Measurements from ENCODE around the gene LAD1. TPM values are rescaled to one million over a fixed set of nuclear protein-coding genes. Genes with fewer than 3 reads are reported as not detected.

The LAD1 gene
- total and polyA plus RNA-seq, 2 donors (not counting 1 experiment from before 2014, with no cell fraction given) = 0.10 TPM; not detected in 1

GRCh38 chr1:201371792-201372191, 27.3 kb downstream of the LAD1 start:
- H3K27me3 Mint-ChIP-seq = peaks cover 40% of the 10 kb centered on the region
- no peak overlapping the region for H3K9ac ChIP-seq (ENCODE audit: low read length)
- no peak overlapping the region for H2AFZ ChIP-seq (ENCODE audit: insufficient read depth, low read depth, low read length, poor library complexity, severe bottlenecking)
- WGBS (ENCODE audit: insufficient coverage) = 61% methylated on average over 5 of the region's 6 CpGs
- DNase-seq (no peak), ATAC-seq (ENCODE audit: low read depth) (no peak)
- H3K9me3 ChIP-seq (ENCODE audit: control extremely low read depth in 1 of 3, control insufficient read depth in 2 of 3, insufficient read depth in 1 of 3, low read length in 2 of 3) = no peaks in the 10 kb centered on the region
- peaks cover 0 to 2% (median 0%) of the 10 kb centered on the region in 4 experiments for H3K27me3 ChIP-seq (replicated peaks in 1 of 4; ENCODE audit: control extremely low read depth in 1 of 4, control insufficient read depth in 3 of 4, insufficient read depth in 4 of 4, low read length in 3 of 4)
- H3K4me1 ChIP-seq (ENCODE audit: control insufficient read depth in 2 of 2, insufficient read depth in 2 of 2, low read length in 2 of 2) = no peaks in the 10 kb centered on the region
- H3K9me3 Mint-ChIP-seq (ENCODE audit: insufficient read depth) = no peaks in the 10 kb centered on the region
- ChIA-PET POLR2A (no interaction called here), CTCF (interaction anchor here (0.6 kb wide), 1 partner anchor 36 kb away, joined by 3 read pairs; no protein-coding TSS in a partner anchor)
- no peaks in the 10 kb centered on the region for H4K20me1 ChIP-seq (ENCODE audit: control insufficient read depth, insufficient read depth, low read length, poor library complexity, severe bottlenecking)
- no peaks in the 10 kb centered on the region for H3K4me1 Mint-ChIP-seq
- TF ChIP-seq CTCF (IDR thresholded peaks at IDR 0.05) = no peak
- no peak for TF ChIP-seq EZH2 (IDR thresholded peaks at IDR 0.05; ENCODE audit: borderline replicate concordance, insufficient read depth, low read depth, low read length, poor library complexity, severe bottlenecking)
- no peaks in the 10 kb centered on the region for H3K79me2 ChIP-seq (ENCODE audit: control insufficient read depth, insufficient read depth, low read length)
- no peak overlapping the region for H3K4me2 ChIP-seq (replicated peaks; ENCODE audit: low read depth, low read length, poor library complexity, severe bottlenecking)
- H3K27ac ChIP-seq (ENCODE audit: low read length in 2 of 2) = no peak overlapping the region
- no peak overlapping the region for H3K4me3 Mint-ChIP-seq
- H3K4me3 ChIP-seq (ENCODE audit: control extremely low read depth in 1 of 5, extremely low read depth in 1 of 5, insufficient read depth in 1 of 5, low read depth in 2 of 5, low read length in 4 of 5) = no peak overlapping the region
- intact Hi-C loops (cut with micrococcal nuclease) = no loop called here
- H3K27ac Mint-ChIP-seq = no peak overlapping the region
- no peaks in the 10 kb centered on the region for H3K36me3 ChIP-seq (replicated peaks in 1 of 2; ENCODE audit: control extremely low read depth in 1 of 2, control insufficient read depth in 1 of 2, extremely low read depth in 1 of 2, insufficient read depth in 2 of 2, low read length in 1 of 2)

- H3K9me3 Mint-ChIP-seq (ENCODE audit: insufficient read depth) = no peaks in the 10 kb centered on the region
- ChIA-PET CTCF (interaction anchor here (0.6 kb wide), 1 partner anchor 36 kb away, joined by 3 read pairs; no protein-coding TSS in a partner anchor), POLR2A (no interaction called here)
- DNase-seq (no peak), ATAC-seq (ENCODE audit: low read depth) (no peak)
- H3K27me3 Mint-ChIP-seq = peaks cover 40% of the 10 kb centered on the region
- intact Hi-C loops (cut with micrococcal nuclease) = no loop called here
- no peaks in the 10 kb centered on the region for H3K36me3 ChIP-seq (replicated peaks in 1 of 2; ENCODE audit: control extremely low read depth in 1 of 2, control insufficient read depth in 1 of 2, extremely low read depth in 1 of 2, insufficient read depth in 2 of 2, low read length in 1 of 2)
- no peak overlapping the region for H3K27ac Mint-ChIP-seq
- H3K4me2 ChIP-seq (replicated peaks; ENCODE audit: low read depth, low read length, poor library complexity, severe bottlenecking) = no peak overlapping the region
- H3K79me2 ChIP-seq (ENCODE audit: control insufficient read depth, insufficient read depth, low read length) = no peaks in the 10 kb centered on the region
- TF ChIP-seq CTCF (IDR thresholded peaks at IDR 0.05) (no peak), EZH2 (IDR thresholded peaks at IDR 0.05; ENCODE audit: borderline replicate concordance, insufficient read depth, low read depth, low read length, poor library complexity, severe bottlenecking) (no peak)
- H2AFZ ChIP-seq (ENCODE audit: insufficient read depth, low read depth, low read length, poor library complexity, severe bottlenecking) = no peak overlapping the region
- H3K4me3 ChIP-seq (ENCODE audit: control extremely low read depth in 1 of 5, extremely low read depth in 1 of 5, insufficient read depth in 1 of 5, low read depth in 2 of 5, low read length in 4 of 5) = no peak overlapping the region
- H3K27me3 ChIP-seq (replicated peaks in 1 of 4; ENCODE audit: control extremely low read depth in 1 of 4, control insufficient read depth in 3 of 4, insufficient read depth in 4 of 4, low read length in 3 of 4) = peaks cover 0 to under 1% (median 0%) of the 10 kb centered on the region in 4 experiments
- H3K4me1 ChIP-seq (ENCODE audit: control insufficient read depth in 2 of 2, insufficient read depth in 2 of 2, low read length in 2 of 2) = no peaks in the 10 kb centered on the region
- 89% methylated on average over 9 of the region's 9 CpGs for WGBS (ENCODE audit: insufficient coverage)
- no peak overlapping the region for H3K9ac ChIP-seq (ENCODE audit: low read length)
- no peaks in the 10 kb centered on the region for H4K20me1 ChIP-seq (ENCODE audit: control insufficient read depth, insufficient read depth, low read length, poor library complexity, severe bottlenecking)
- no peaks in the 10 kb centered on the region for H3K9me3 ChIP-seq (ENCODE audit: control extremely low read depth in 1 of 3, control insufficient read depth in 2 of 3, insufficient read depth in 1 of 3, low read length in 2 of 3)
- H3K4me3 Mint-ChIP-seq = no peak overlapping the region
- no peaks in the 10 kb centered on the region for H3K4me1 Mint-ChIP-seq
- no peak overlapping the region for H3K27ac ChIP-seq (ENCODE audit: low read length in 2 of 2)
Observed at GRCh38 chr1:201371276-201371675, 27.8 kb downstream of the LAD1 start.

All from B cell (primary cell).